Measurements from ENCODE around the gene AADAT. TPM values are rescaled to one million over a fixed set of nuclear protein-coding genes. Genes with fewer than 3 reads are reported as not detected.
A peak's percentile ranks its signal among the peaks of the same experiment; 100 is the strongest.
"Not testable (repeated sequence)": the region's sequence is repeated elsewhere in the genome, so short reads cannot be mapped to it uniquely, and the experiment has no call there.

The AADAT gene
- polyA plus RNA-seq, 2 of the 4 experiments (the other 2 are of a cell fraction): 8.8 to 23.2 TPM

GRCh38 chr4:170049766-170050165 lies 40.0 kb downstream of the AADAT start:
- DNase-seq (ENCODE audit: low read depth in 1 of 2, low spot score in 1 of 2): no peak
- ATAC-seq: no peak
- H3K27ac ChIP-seq: no peak overlapping the region
- no peak for TF ChIP-seq FOSL2 (IDR thresholded peaks at IDR 0.05)
- no peak for TF ChIP-seq FOSL2 (CRISPR knock-in tag; IDR thresholded peaks at IDR 0.05)
- TF ChIP-seq PBX3 (IDR thresholded peaks at IDR 0.05): no peak
- TF ChIP-seq CEBPB (IDR thresholded peaks at IDR 0.05): no peak
- TF ChIP-seq EHMT2 (IDR thresholded peaks at IDR 0.05; ENCODE audit: low read depth): no peak
- TF ChIP-seq CHD2 (IDR thresholded peaks at IDR 0.05; ENCODE audit: low read length, partially characterized antibody): no peak
- TF ChIP-seq USF2 (IDR thresholded peaks at IDR 0.05): no peak
- no peak for TF ChIP-seq KDM5A (IDR thresholded peaks at IDR 0.05)
- no peak for TF ChIP-seq RFX5 (IDR thresholded peaks at IDR 0.05)
- H3K4me1 ChIP-seq: no peaks in the 10 kb centered on the region
- H3K9me3 ChIP-seq: no peaks in the 10 kb centered on the region
- no peak overlapping the region for H3K4me2 ChIP-seq
- CTCF ChIA-PET: interaction anchor here (3.1 to 3.9 kb wide), 2 partner anchors 238 to 258 kb away, joined by 13 to 56 read pairs; no protein-coding TSS in a partner anchor
- H3K4me3 ChIP-seq: no peak overlapping the region
- POLR2A ChIA-PET: no interaction called here
- 61% methylated on average over 6 of the region's 6 CpGs for WGBS (ENCODE audit: missing lambda C conversion rate)
- no peak for FAIRE-seq

GRCh38 chr4:170047771-170048354 lies 41.9 kb downstream of the AADAT start:
- POLR2A ChIA-PET: interaction anchor here (1.0 kb wide), 1 partner anchor 237 kb away, joined by 3 read pairs; no protein-coding TSS in a partner anchor

GRCh38 chr4:170046156-170046555 lies 43.6 kb downstream of the AADAT start:
- H3K4me1 ChIP-seq; H3K9me3 ChIP-seq; POLR2A ChIA-PET; H3K4me2 ChIP-seq; ATAC-seq; H3K4me3 ChIP-seq; DNase-seq (ENCODE audit: low read depth in 1 of 2, low spot score in 1 of 2); FAIRE-seq; H3K27ac ChIP-seq: not testable (repeated sequence)
- CTCF ChIA-PET: interaction anchor here (1.3 kb wide), 1 partner anchor 236 kb away, joined by 8 read pairs; no protein-coding TSS in a partner anchor
- no CpG with 5 or more reads among the region's 24 CpGs for WGBS (ENCODE audit: missing lambda C conversion rate)

More at GRCh38 chr4:170047771-170048354, 41.9 kb downstream of the AADAT start:
- H3K4me1 ChIP-seq: no peaks in the 10 kb centered on the region
- no peak for FAIRE-seq
- no peak overlapping the region for H3K27ac ChIP-seq
- ATAC-seq: peak in 1 of 2 experiments; percentile 48; a peak in 2 of 6 replicates
- no peaks in the 10 kb centered on the region for H3K9me3 ChIP-seq
- WGBS (ENCODE audit: missing lambda C conversion rate): 2% methylated on average over 4 of the region's 4 CpGs
- H3K4me2 ChIP-seq: no peak overlapping the region
- H3K4me3 ChIP-seq: no peak overlapping the region
- TF ChIP-seq MYC (IDR thresholded peaks at IDR 0.05; ENCODE audit: borderline replicate concordance, low read length) (no peak), HOXA7 (CRISPR knock-in tag; IDR thresholded peaks at IDR 0.05) (no peak), TFCP2L1 (CRISPR knock-in tag; IDR thresholded peaks at IDR 0.05) (no peak), RAD21 (conservative IDR thresholded peaks at IDR 0.05 in 1 of 2, IDR thresholded peaks at IDR 0.05 in 1 of 2) (peak; percentile 79 to 84), CBX2 (IDR thresholded peaks at IDR 0.05; ENCODE audit: borderline replicate concordance, low read depth) (no peak), USF2 (IDR thresholded peaks at IDR 0.05) (no peak), CTCF (IDR thresholded peaks at IDR 0.05) (peak; percentile 72), RARB (CRISPR knock-in tag; IDR thresholded peaks at IDR 0.05) (no peak), SMC3 (IDR thresholded peaks at IDR 0.05) (peak; percentile 78), CBX8 (IDR thresholded peaks at IDR 0.05) (no peak)
- peak; percentile 8 to 64 for DNase-seq (ENCODE audit: low read depth in 1 of 2, low spot score in 1 of 2)
- CTCF ChIA-PET: interaction anchor here (0.7 to 3.9 kb wide), 17 partner anchors 8 to 435 kb away, joined by 3 to 56 read pairs (median 4); no protein-coding TSS in a partner anchor
